Measurements from ENCODE around the gene TMCC1.

The TMCC1 gene

DNA sequence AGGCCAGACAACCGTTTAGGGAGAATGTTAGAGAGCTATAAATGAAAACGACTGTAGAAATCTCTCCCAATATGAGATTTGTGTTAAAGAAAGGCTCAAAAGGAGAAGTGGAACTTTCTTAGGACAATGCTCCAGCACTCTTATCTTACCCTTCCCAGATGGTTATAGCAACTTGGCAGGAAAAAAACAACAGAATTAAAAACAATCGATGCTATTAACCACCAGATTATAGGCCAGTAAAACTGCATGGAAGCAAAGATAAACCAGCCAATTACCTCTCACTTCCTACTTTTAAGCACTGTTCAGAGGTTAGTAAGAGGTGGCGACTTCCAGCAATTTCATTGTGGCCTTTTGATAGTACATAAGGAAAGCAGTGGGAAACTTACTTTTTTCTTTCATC lies 72.9 kb downstream of the TMCC1 start:
- Mint-ChIP-seq H3K4me3 (no peak overlapping the region), H3K9me3 (no peaks in the 10 kb centered on the region), H3K27ac (no peak overlapping the region), H3K27me3 (ENCODE audit: low read depth) (no peaks in the 10 kb centered on the region), H3K4me1 (no peaks in the 10 kb centered on the region), H3K36me3 (ENCODE audit: low read depth) (peaks cover 14% of the 10 kb centered on the region)
- TF ChIP-seq, protein P1, sequence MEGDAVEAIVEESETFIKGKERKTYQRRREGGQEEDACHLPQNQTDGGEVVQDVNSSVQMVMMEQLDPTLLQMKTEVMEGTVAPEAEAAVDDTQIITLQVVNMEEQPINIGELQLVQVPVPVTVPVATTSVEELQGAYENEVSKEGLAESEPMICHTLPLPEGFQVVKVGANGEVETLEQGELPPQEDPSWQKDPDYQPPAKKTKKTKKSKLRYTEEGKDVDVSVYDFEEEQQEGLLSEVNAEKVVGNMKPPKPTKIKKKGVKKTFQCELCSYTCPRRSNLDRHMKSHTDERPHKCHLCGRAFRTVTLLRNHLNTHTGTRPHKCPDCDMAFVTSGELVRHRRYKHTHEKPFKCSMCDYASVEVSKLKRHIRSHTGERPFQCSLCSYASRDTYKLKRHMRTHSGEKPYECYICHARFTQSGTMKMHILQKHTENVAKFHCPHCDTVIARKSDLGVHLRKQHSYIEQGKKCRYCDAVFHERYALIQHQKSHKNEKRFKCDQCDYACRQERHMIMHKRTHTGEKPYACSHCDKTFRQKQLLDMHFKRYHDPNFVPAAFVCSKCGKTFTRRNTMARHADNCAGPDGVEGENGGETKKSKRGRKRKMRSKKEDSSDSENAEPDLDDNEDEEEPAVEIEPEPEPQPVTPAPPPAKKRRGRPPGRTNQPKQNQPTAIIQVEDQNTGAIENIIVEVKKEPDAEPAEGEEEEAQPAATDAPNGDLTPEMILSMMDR (IDR thresholded peaks at IDR 0.05; ENCODE audit: unreplicated experiment in 3 of 3) = no peak

DNA sequence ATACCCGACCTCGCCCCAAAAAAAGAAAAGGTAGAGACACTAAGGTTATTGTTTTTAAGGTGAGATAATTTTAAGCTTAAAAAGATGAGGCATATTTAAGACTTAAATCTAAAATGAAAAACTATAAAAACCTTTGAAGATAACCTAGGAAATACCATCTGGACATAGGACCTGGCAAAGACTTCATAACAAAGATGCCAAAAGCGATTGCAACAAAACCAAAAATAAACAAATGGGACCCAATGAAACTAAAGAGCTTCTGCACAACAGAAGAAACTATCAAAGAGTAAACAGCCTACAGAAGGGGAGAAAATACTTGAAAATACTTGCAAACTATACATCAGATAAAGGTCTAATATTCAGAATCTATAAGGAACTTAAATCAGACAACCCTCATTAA lies 80.9 kb downstream of the TMCC1 start:
- Mint-ChIP-seq H3K9me3 (peaks cover 3% of the 10 kb centered on the region), H3K4me1 (peaks cover 3% of the 10 kb centered on the region), H3K27ac (no peak overlapping the region), H3K4me3 (no peak overlapping the region), H3K36me3 (ENCODE audit: low read depth) (peaks cover 29% of the 10 kb centered on the region), H3K27me3 (ENCODE audit: low read depth) (no peaks in the 10 kb centered on the region)
- TF ChIP-seq, protein P1 (IDR thresholded peaks at IDR 0.05; ENCODE audit: unreplicated experiment in 3 of 3) = no peak

DNA sequence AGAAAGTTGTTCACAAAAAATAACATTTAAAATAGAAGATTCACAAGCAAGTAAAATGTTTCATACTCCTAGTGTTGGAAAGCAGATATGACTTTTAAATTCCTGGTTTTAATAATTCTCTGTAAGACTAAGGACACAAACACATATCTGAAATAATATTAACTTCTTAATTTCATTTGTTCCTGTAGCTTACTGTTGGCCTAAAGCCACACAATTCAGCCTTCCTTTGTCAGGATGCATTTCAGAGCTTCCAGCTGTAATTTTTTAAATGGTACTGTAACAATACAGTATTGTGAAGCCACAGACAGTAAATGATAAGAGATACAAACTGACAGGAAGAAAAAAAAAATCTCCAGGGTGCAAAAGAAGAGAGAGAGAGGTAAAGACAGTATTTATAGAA lies 84.2 kb downstream of the TMCC1 start:
- no peak overlapping the region for H3K27ac Mint-ChIP-seq
- peaks cover 3% of the 10 kb centered on the region for H3K9me3 Mint-ChIP-seq
- TF ChIP-seq, protein P1 (IDR thresholded peaks at IDR 0.05; ENCODE audit: unreplicated experiment in 3 of 3) = no peak
- H3K36me3 Mint-ChIP-seq (ENCODE audit: low read depth) = peaks cover 15% of the 10 kb centered on the region
- H3K27me3 Mint-ChIP-seq (ENCODE audit: low read depth) = no peaks in the 10 kb centered on the region
- H3K4me3 Mint-ChIP-seq = no peak overlapping the region
- peaks cover 8% of the 10 kb centered on the region for H3K4me1 Mint-ChIP-seq

DNA sequence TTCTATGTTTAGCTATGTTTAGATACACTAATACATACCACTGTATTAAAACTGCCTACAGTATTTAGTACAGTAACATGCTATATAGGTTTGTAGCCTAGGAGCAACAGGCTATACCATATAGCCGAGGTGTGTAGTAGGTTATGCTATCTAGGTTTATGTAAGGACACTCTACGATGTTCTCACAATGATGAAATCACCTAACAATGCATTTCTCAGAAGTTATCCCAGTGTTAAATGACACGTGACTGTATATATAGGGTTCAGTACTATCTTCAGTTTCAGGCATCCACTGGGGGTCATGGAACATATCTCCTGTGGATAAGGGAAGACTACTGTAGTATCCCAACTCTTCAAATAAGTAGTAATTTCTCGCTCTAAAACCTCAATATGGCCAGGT lies 97.4 kb downstream of the TMCC1 start:
- Mint-ChIP-seq H3K27me3 (ENCODE audit: low read depth) (no peaks in the 10 kb centered on the region), H3K4me1 (peaks cover 35% of the 10 kb centered on the region), H3K36me3 (ENCODE audit: low read depth) (peaks cover 5% of the 10 kb centered on the region), H3K27ac (no peak overlapping the region), H3K9me3 (no peaks in the 10 kb centered on the region), H3K4me3 (no peak overlapping the region)
- TF ChIP-seq, protein P1 (IDR thresholded peaks at IDR 0.05; ENCODE audit: unreplicated experiment in 3 of 3) = no peak

DNA sequence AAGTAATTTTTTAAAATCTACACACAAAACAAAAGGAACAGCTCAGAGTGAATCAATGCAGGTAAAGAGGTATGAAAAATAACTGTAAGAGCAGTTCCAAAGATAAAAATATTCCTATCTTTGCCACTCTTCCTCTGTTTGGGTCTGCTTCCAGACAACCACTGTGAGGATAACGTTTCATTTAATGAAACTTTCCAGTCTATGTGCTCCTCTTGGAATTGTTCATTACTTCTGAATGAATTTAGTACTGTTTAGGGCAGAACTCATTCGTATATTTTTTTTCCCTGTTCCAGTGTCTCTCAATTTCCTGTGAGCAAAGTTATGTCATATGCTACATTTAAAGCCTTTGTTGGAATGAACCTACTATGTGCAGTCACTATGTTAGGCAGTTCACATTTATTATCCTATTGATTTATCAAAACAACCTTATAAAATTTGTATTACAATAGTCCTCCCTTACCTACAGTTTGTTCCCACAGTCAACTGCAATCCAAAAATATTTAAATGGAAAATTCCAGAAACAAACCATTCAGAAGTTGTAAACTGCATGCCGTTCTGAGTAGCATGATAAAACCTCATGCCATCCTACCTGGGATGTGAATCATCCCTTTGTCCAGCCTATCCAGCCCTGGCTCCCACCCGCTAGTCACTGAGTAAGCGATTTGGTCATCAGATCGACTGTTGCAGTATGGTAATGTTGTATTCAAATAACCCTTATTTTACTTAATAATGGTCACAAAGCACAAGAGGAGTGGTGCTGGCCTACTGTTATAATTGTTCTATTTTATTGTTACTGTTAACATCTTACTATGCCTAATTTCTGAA lies 98.1 kb downstream of the TMCC1 start:
- TF ChIP-seq, protein P1 (IDR thresholded peaks at IDR 0.05; ENCODE audit: unreplicated experiment in 3 of 3) = no peak
- peaks cover 4% of the 10 kb centered on the region for H3K36me3 Mint-ChIP-seq (ENCODE audit: low read depth)
- peaks cover 35% of the 10 kb centered on the region for H3K4me1 Mint-ChIP-seq
- H3K27me3 Mint-ChIP-seq (ENCODE audit: low read depth) = no peaks in the 10 kb centered on the region
- no peaks in the 10 kb centered on the region for H3K9me3 Mint-ChIP-seq
- peak overlapping the region; percentile 59 to 95 (median 89) for H3K27ac Mint-ChIP-seq
- H3K4me3 Mint-ChIP-seq = peak overlapping the region; percentile 68 to 82 (median 73)

Data from nephron (organoid).